Epithelial cell of esophagus (primary cell): ENCODE data around the gene SNX5.

Source experiments
- DNase-seq: peaks from one replicate; pipeline ENCODE4 v3.0.0; 2010; ENCODE audit warnings: low read depth
- H3K4me3 ChIP-seq: 2 replicates; pipeline ENCODE4 v1.5.1; 2011; ENCODE audit warnings: mild to moderate bottlenecking, low read length, control low read depth
- TF ChIP-seq, protein P1 (sequence below): IDR thresholded peaks from 2 replicates; pipeline ENCODE4 v1.5.1; 2011; ENCODE audit warnings: low read depth, mild to moderate bottlenecking, low read length, control low read depth, inconsistent platforms; ENCODE audit not compliant: insufficient read depth; ENCODE audit errors: missing control alignments

Gene SNX5

DNA sequence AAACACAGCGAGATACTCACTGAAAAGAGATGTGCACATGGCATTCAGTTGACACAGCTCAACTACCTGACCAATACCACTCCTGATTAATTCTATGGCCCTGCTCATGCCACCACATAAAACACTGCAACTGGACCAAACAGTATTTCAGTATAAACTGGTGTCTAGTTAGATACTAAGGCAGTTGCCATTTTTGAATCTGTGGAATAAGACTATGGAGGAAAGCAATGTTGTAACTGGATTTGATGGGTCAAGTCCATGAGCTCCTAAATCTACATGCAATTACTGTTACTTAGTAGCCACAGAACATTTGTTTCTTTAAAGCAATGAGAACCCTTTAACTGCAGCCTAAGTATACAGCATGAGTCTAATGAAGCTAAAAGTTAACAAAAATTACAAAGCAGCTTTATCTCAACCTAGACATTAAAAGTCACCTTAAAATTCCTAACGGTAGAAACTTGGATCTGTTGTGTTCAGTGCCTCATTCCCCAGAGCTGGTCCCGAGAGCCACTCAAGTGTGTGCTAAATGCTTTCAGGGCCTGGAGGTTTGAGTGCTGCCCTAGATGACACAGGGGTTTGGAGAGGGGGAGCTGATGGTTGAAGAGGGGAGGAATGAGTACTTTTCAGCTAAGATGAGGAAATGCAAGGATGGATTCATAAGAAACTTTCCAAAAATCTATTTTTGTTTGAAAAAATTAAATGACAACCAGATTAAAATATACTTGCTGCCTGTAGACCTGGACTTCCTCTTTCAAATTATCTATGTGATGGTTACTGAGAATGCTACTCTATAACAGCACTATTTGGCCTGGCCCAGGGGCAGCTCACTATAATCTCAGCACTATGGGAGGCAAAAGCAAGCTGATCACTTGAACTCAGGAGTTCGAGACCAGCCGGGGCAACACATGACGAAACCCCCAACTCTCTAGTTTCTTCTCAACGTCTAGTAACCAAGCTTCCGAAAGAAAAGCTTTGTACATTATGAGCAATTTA lies 15.6 kb downstream of the SNX5 start:
- no peak for DNase-seq
- TF ChIP-seq, protein P1, sequence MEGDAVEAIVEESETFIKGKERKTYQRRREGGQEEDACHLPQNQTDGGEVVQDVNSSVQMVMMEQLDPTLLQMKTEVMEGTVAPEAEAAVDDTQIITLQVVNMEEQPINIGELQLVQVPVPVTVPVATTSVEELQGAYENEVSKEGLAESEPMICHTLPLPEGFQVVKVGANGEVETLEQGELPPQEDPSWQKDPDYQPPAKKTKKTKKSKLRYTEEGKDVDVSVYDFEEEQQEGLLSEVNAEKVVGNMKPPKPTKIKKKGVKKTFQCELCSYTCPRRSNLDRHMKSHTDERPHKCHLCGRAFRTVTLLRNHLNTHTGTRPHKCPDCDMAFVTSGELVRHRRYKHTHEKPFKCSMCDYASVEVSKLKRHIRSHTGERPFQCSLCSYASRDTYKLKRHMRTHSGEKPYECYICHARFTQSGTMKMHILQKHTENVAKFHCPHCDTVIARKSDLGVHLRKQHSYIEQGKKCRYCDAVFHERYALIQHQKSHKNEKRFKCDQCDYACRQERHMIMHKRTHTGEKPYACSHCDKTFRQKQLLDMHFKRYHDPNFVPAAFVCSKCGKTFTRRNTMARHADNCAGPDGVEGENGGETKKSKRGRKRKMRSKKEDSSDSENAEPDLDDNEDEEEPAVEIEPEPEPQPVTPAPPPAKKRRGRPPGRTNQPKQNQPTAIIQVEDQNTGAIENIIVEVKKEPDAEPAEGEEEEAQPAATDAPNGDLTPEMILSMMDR: no peak
- no peak overlapping the region for H3K4me3 ChIP-seq

DNA sequence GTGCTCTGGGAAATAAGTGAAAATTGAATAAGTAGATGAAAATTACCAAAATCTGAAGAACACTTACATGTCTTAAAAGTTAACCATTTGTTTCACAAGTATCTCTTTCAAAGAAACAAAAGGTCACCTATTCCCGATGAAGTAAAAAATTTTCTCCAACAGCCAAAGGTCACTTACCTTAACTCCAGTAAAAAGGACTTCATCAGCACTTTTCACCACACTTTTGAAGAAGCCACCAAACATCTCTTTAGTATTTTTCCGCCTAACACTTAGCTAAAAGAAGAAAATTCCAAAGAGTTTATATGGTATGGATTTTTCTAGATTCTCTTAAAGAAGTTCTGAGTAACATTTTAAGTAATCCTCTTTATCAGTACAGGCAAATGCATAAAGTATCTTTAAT lies 17.3 kb downstream of the SNX5 start:
- H3K4me3 ChIP-seq: no peak overlapping the region
- TF ChIP-seq, protein P1: no peak
- no peak for DNase-seq

DNA sequence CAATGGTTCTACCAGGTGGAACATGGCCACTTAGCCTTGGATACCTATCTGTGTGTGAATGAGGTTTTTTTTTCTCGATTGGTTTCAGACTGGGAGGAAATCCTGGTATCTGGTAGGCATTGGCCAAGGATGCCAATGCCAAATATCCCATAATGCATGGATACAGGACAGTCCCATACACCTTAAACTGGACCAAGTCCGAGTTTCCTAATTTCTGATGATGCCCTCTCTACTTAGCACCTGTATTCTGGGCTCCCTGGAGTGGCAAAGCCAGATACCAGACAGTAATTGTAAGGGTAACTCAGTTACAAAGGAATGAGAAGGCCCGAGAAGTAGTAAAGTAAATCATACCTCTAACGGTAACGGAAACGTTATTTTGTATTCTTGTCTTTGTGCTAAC lies 17.9 kb downstream of the SNX5 start:
- H3K4me3 ChIP-seq: no peak overlapping the region
- DNase-seq: no peak
- TF ChIP-seq, protein P1: no peak

DNA sequence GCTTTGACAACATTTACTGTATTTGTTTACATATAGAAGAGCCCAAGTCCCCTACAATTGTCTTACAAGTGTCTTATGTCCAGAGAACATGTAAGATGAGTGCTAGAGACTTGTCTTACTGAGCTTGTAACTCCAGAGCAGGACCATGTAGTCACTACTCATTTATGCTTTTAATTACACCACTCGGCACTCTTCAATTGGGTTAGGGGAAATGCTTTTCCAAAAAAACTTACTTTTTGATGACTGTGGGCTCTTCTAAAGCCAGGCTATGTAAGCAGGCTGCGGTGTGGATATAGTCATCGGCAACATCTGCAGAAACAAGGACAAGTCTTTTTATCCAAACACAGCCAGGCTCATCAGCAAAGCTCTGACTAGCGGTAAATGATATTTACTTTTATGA lies 18.7 kb downstream of the SNX5 start:
- DNase-seq: no peak
- TF ChIP-seq, protein P1: no peak
- no peak overlapping the region for H3K4me3 ChIP-seq

DNA sequence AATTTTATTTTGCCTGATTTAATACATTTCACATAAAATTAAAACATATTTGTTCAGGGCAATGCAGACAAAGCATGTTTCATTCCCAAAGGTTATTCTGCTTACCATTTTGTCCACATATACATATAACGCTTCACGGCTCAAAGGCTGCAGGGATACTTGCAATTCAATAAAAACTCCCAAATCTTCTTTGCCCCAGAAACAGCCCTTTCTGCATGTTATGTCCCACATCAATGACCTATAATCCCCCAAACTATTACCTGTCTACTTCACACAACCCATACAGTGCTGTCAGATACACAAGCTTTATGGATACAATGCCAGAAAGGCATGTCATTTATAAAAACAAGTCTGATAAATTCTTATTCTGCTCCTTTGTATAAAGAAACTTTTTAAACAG lies 20.2 kb downstream of the SNX5 start:
- TF ChIP-seq, protein P1: no peak
- no peak for DNase-seq
- H3K4me3 ChIP-seq: no peak overlapping the region

DNA sequence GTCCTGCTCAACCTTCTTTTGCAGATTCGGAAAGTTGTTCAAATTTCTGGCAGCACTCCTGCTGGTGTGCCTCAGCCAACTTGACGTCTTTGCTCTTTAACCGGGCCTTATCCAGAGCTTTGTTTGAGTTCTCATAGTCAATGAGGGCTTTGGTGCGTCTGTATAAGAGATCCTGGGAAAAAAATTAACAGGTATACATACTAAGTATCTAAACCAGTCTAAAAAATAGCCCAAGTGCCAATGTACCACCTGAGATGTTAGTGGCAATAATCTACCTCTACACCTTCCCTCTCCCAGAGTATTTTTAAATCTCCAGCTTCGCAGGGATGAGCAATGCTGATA lies 21.1 kb downstream of the SNX5 start:
- no peak overlapping the region for H3K4me3 ChIP-seq
- DNase-seq: no peak
- TF ChIP-seq, protein P1: no peak
